Measurements from ENCODE around the gene CTBP1.

Gene CTBP1

GRCh38 chr4:1199556-1200331, 49.2 kb downstream of the CTBP1 start:
- no peak for TF ChIP-seq CTCF (IDR thresholded peaks at IDR 0.05; ENCODE audit: extremely low read depth, insufficient read depth, missing control alignments)
- in situ Hi-C loops (cut with MboI; ENCODE audit: low pct_unique_long_range_greater_than_20kb, low sequenced_read_pairs, unreplicated experiment): no loop called here
- no peak for DNase-seq (ENCODE audit: low spot score)

- in situ Hi-C loops (cut with MboI; ENCODE audit: low pct_unique_long_range_greater_than_20kb, low sequenced_read_pairs, unreplicated experiment): no loop called here
- DNase-seq (ENCODE audit: low spot score): no peak
- TF ChIP-seq CTCF (IDR thresholded peaks at IDR 0.05; ENCODE audit: extremely low read depth, insufficient read depth, missing control alignments): no peak
Observed at GRCh38 chr4:1198098-1198844, 50.7 kb downstream of the CTBP1 start.

GRCh38 chr4:1196421-1197183, 52.3 kb downstream of the CTBP1 start:
- in situ Hi-C loops (cut with MboI; ENCODE audit: low pct_unique_long_range_greater_than_20kb, low sequenced_read_pairs, unreplicated experiment): no loop called here
- TF ChIP-seq CTCF (IDR thresholded peaks at IDR 0.05; ENCODE audit: extremely low read depth, insufficient read depth, missing control alignments): no peak
- no peak for DNase-seq (ENCODE audit: low spot score)

- DNase-seq (ENCODE audit: low spot score): no peak
- no peak for TF ChIP-seq CTCF (IDR thresholded peaks at IDR 0.05; ENCODE audit: extremely low read depth, insufficient read depth, missing control alignments)
- in situ Hi-C loops (cut with MboI; ENCODE audit: low pct_unique_long_range_greater_than_20kb, low sequenced_read_pairs, unreplicated experiment): no loop called here
Observed at GRCh38 chr4:1195891-1196401, 53.0 kb downstream of the CTBP1 start.

GRCh38 chr4:1195109-1195671, 53.7 kb downstream of the CTBP1 start:
- in situ Hi-C loops (cut with MboI; ENCODE audit: low pct_unique_long_range_greater_than_20kb, low sequenced_read_pairs, unreplicated experiment): no loop called here
- no peak for DNase-seq (ENCODE audit: low spot score)
- TF ChIP-seq CTCF (IDR thresholded peaks at IDR 0.05; ENCODE audit: extremely low read depth, insufficient read depth, missing control alignments): no peak
